ENCODE data around the gene NDUFV3.
"Not testable (repeated sequence)": the region's sequence is repeated elsewhere in the genome, so short reads cannot be mapped to it uniquely, and the experiment has no call there.

Gene NDUFV3

GRCh38 chr21:42923553-42924432 lies 30.7 kb downstream of the NDUFV3 start:
- no peaks in the 10 kb centered on the region for H4K20me1 ChIP-seq (ENCODE audit: control insufficient read depth, insufficient read depth, low read depth, low read length)
- peaks cover 16% of the 10 kb centered on the region for H3K4me1 ChIP-seq (ENCODE audit: control insufficient read depth, low read length)
- TF ChIP-seq, protein P1, sequence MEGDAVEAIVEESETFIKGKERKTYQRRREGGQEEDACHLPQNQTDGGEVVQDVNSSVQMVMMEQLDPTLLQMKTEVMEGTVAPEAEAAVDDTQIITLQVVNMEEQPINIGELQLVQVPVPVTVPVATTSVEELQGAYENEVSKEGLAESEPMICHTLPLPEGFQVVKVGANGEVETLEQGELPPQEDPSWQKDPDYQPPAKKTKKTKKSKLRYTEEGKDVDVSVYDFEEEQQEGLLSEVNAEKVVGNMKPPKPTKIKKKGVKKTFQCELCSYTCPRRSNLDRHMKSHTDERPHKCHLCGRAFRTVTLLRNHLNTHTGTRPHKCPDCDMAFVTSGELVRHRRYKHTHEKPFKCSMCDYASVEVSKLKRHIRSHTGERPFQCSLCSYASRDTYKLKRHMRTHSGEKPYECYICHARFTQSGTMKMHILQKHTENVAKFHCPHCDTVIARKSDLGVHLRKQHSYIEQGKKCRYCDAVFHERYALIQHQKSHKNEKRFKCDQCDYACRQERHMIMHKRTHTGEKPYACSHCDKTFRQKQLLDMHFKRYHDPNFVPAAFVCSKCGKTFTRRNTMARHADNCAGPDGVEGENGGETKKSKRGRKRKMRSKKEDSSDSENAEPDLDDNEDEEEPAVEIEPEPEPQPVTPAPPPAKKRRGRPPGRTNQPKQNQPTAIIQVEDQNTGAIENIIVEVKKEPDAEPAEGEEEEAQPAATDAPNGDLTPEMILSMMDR (IDR thresholded peaks at IDR 0.05; ENCODE audit: low read depth, low read length, poor library complexity, severe bottlenecking): peak; percentile 78
- no peak for TF ChIP-seq EZH2phosphoT487 (IDR thresholded peaks at IDR 0.05; ENCODE audit: borderline replicate concordance, low read length)
- H3K9me3 ChIP-seq (ENCODE audit: control insufficient read depth, insufficient read depth, low read length): no peaks in the 10 kb centered on the region
- H3F3A ChIP-seq (ENCODE audit: control insufficient read depth, insufficient read depth): no peaks in the 10 kb centered on the region
- no peaks in the 10 kb centered on the region for H3K27me3 ChIP-seq (ENCODE audit: control insufficient read depth, low read length)
- no peaks in the 10 kb centered on the region for H3K36me3 ChIP-seq (ENCODE audit: control insufficient read depth, low read length)
- H3K4me2 ChIP-seq (ENCODE audit: low read length): peak overlapping the region; percentile 78
- H3K4me3 ChIP-seq (ENCODE audit: low read length): peak overlapping the region; percentile 63
- H3K9me2 ChIP-seq (replicated peaks; ENCODE audit: control insufficient read depth, low read length): no peaks in the 10 kb centered on the region
- no peaks in the 10 kb centered on the region for H3K79me2 ChIP-seq (ENCODE audit: control insufficient read depth, low read length)
- H3K27ac ChIP-seq (ENCODE audit: low read depth, low read length): peak overlapping the region; percentile 41

DNA sequence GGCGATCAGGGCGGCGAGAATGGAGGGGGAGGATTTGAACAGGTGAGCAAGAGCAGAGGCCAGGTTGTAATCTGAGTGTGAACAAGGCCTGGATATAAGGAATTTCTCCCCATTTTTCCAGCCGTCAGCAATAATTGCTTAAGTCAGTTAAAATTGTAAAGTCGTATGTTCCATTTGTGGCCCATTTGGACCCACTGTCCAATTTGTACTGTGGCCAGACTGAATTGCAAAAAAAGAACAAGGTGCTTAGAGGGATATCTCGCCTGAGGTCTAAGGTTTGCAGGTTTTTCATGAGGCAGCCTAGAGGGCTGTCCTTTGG lies 31.3 kb downstream of the NDUFV3 start:
- Histone ChIP-seq H3K9me3 (ENCODE audit: control insufficient read depth, insufficient read depth, low read length) (no peaks in the 10 kb centered on the region), H3K4me1 (ENCODE audit: control insufficient read depth, low read length) (peaks cover 16% of the 10 kb centered on the region), H3K4me2 (ENCODE audit: low read length) (peak overlapping the region; percentile 78), H3F3A (ENCODE audit: control insufficient read depth, insufficient read depth) (no peaks in the 10 kb centered on the region), H3K36me3 (ENCODE audit: control insufficient read depth, low read length) (no peaks in the 10 kb centered on the region), H3K4me3 (ENCODE audit: low read length) (peak overlapping the region; percentile 63), H3K9me2 (replicated peaks; ENCODE audit: control insufficient read depth, low read length) (no peaks in the 10 kb centered on the region), H3K27ac (ENCODE audit: low read depth, low read length) (peak overlapping the region; percentile 41), H3K27me3 (ENCODE audit: control insufficient read depth, low read length) (no peaks in the 10 kb centered on the region), H3K79me2 (ENCODE audit: control insufficient read depth, low read length) (no peaks in the 10 kb centered on the region), H4K20me1 (ENCODE audit: control insufficient read depth, insufficient read depth, low read depth, low read length) (no peaks in the 10 kb centered on the region)
- no peak for TF ChIP-seq EZH2phosphoT487 (IDR thresholded peaks at IDR 0.05; ENCODE audit: borderline replicate concordance, low read length)
- TF ChIP-seq, protein P1 (IDR thresholded peaks at IDR 0.05; ENCODE audit: low read depth, low read length, poor library complexity, severe bottlenecking): no peak

- no peaks in the 10 kb centered on the region for H4K20me1 ChIP-seq (ENCODE audit: control insufficient read depth, insufficient read depth, low read depth, low read length)
- H3K4me2 ChIP-seq (ENCODE audit: low read length): peak within 1 kb of the TSS; percentile 78
- TF ChIP-seq, protein P1 (IDR thresholded peaks at IDR 0.05; ENCODE audit: low read depth, low read length, poor library complexity, severe bottlenecking): no peak
- TF ChIP-seq EZH2phosphoT487 (IDR thresholded peaks at IDR 0.05; ENCODE audit: borderline replicate concordance, low read length): no peak
- no peaks in the 10 kb centered on the region for H3F3A ChIP-seq (ENCODE audit: control insufficient read depth, insufficient read depth)
- no peaks in the 10 kb centered on the region for H3K9me3 ChIP-seq (ENCODE audit: control insufficient read depth, insufficient read depth, low read length)
- no peaks in the 10 kb centered on the region for H3K9me2 ChIP-seq (replicated peaks; ENCODE audit: control insufficient read depth, low read length)
- H3K27me3 ChIP-seq (ENCODE audit: control insufficient read depth, low read length): no peaks in the 10 kb centered on the region
- no peaks in the 10 kb centered on the region for H3K79me2 ChIP-seq (ENCODE audit: control insufficient read depth, low read length)
- H3K4me3 ChIP-seq (ENCODE audit: low read length): peak within 1 kb of the TSS; percentile 63
- H3K4me1 ChIP-seq (ENCODE audit: control insufficient read depth, low read length): peaks cover 16% of the 10 kb centered on the region
- H3K27ac ChIP-seq (ENCODE audit: low read depth, low read length): no peak within 1 kb of the TSS; the same call in 1 of the 2 replicates
- no peaks in the 10 kb centered on the region for H3K36me3 ChIP-seq (ENCODE audit: control insufficient read depth, low read length)
Measured at GRCh38 chr21:42925114-42925926, 32.2 kb downstream of the NDUFV3 start, which contains the start of gene ERVH48-1. ERVH48-1 (minus strand) TSS chr21:42925630; CDS start chr21:42919006, 6,624 bp downstream.

DNA sequence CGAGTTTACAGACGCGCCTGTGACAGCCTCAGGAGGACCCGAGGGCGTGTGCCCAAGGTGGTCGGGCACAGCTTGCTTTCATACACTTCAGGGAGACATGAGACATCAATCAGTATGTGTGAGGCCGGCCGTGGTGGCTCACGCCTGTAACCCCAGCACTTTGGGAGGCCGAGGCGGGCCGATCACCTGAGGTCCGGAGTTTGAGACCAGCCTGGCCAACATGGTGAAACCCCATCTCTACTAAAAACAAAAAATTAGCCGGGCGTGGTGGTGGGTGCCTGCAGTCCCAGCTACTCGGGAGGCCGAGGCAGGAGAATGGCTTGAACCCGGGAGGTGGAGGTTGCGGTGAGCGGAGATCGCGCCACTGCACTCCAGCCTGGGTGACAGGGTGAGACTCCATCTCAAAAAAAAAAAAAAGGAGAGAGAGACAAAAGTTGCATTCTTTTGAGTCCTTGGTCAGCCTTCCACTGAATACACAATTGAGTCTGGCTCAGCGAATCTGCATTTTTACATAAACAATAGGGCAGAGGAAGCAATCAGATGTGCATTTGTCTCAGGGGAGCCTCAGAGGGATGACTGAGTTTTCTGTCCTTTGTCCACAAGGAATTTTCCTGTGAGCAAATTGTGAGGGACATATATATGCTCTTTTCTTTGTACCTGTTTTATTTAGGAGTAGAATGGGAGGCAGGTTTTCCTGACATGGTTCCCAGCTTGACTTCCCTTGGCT lies 34.5 kb downstream of the NDUFV3 start:
- not testable (repeated sequence) for H3K36me3 ChIP-seq (ENCODE audit: control insufficient read depth, low read length); H3K4me2 ChIP-seq (ENCODE audit: low read length); H3K9me2 ChIP-seq (replicated peaks; ENCODE audit: control insufficient read depth, low read length); H3K79me2 ChIP-seq (ENCODE audit: control insufficient read depth, low read length); H4K20me1 ChIP-seq (ENCODE audit: control insufficient read depth, insufficient read depth, low read depth, low read length); H3K4me3 ChIP-seq (ENCODE audit: low read length); H3K27ac ChIP-seq (ENCODE audit: low read depth, low read length); H3F3A ChIP-seq (ENCODE audit: control insufficient read depth, insufficient read depth); H3K9me3 ChIP-seq (ENCODE audit: control insufficient read depth, insufficient read depth, low read length); H3K27me3 ChIP-seq (ENCODE audit: control insufficient read depth, low read length)
- H3K4me1 ChIP-seq (ENCODE audit: control insufficient read depth, low read length): peaks cover 22% of the 10 kb centered on the region
